Cortex of kidney (tissue), 1 donor: Measurements from ENCODE around the gene SZT2.
"Not testable (repeated sequence)": the region's sequence is repeated elsewhere in the genome, so short reads cannot be mapped to it uniquely, and the experiment has no call there.

Source experiments
- DNase-seq: peaks from one replicate; lab custom pipeline; 2025; lab: John Stamatoyannopoulos, UW

The SZT2 gene

GRCh38 chr1:43454270-43455011, 64.7 kb downstream of the SZT2 start:
- DNase-seq = no peak

- no peak for DNase-seq
Observed at GRCh38 chr1:43455213-43455889, 65.7 kb downstream of the SZT2 start.

GRCh38 chr1:43458379-43458778, 68.7 kb downstream of the SZT2 start:
- DNase-seq = not testable (repeated sequence)

GRCh38 chr1:43460988-43461693, 71.4 kb downstream of the SZT2 start:
- DNase-seq = no peak

GRCh38 chr1:43463479-43463878, 73.8 kb downstream of the SZT2 start:
- no peak for DNase-seq

GRCh38 chr1:43464681-43465504, 75.2 kb downstream of the SZT2 start:
- DNase-seq = no peak

GRCh38 chr1:43465505-43466067, 75.9 kb downstream of the SZT2 start:
- DNase-seq = no peak

- DNase-seq = no peak
Observed at GRCh38 chr1:43466403-43466802, 76.7 kb downstream of the SZT2 start.

- DNase-seq = no peak
Observed at GRCh38 chr1:43468414-43468813, 78.7 kb downstream of the SZT2 start.

GRCh38 chr1:43469932-43470331, 80.2 kb downstream of the SZT2 start:
- no peak for DNase-seq

GRCh38 chr1:43472087-43472462, 82.4 kb downstream of the SZT2 start:
- no peak for DNase-seq

GRCh38 chr1:43472463-43473151, 82.9 kb downstream of the SZT2 start:
- not testable (repeated sequence) for DNase-seq

GRCh38 chr1:43473463-43473862, 83.8 kb downstream of the SZT2 start:
- no peak for DNase-seq

- DNase-seq = not testable (repeated sequence)
Observed at GRCh38 chr1:43475611-43476401, 86.1 kb downstream of the SZT2 start.

- no peak for DNase-seq
Observed at GRCh38 chr1:43477716-43478115, 88.0 kb downstream of the SZT2 start.

- DNase-seq = no peak
Observed at GRCh38 chr1:43479414-43479813, 89.7 kb downstream of the SZT2 start.

- no peak for DNase-seq
Observed at GRCh38 chr1:43481491-43481890, 91.8 kb downstream of the SZT2 start.

GRCh38 chr1:43482215-43482614, 92.5 kb downstream of the SZT2 start:
- no peak for DNase-seq

GRCh38 chr1:43484367-43484766, 94.7 kb downstream of the SZT2 start:
- DNase-seq = no peak

- no peak for DNase-seq
Observed at GRCh38 chr1:43488165-43488564, 98.5 kb downstream of the SZT2 start.
